Activated CD8-positive, alpha-beta memory T cell treated with anti-CD3 and anti-CD28 coated beads for 36 hours (primary cell): ENCODE results near the gene TAF1B. TPM values are rescaled to one million over a fixed set of nuclear protein-coding genes. Genes with fewer than 3 reads are reported as not detected.

Experiments used
- CTCF ChIA-PET: fragments of 350-600 bp; sonication (Branson Sonifier 250); formaldehyde crosslinking; loops from one replicate; lab custom pipeline; 2021; ENCODE audit warnings: antibody characterized with exemption; lab: Charles Lee
- POLR2A ChIA-PET: fragments of 350-600 bp; sonication (Branson Sonifier 250); formaldehyde crosslinking; loops from one replicate; lab custom pipeline; 2021; ENCODE audit warnings: antibody characterized with exemption; lab: Charles Lee
- total RNA-seq, 2 experiments: library from RNA; stranded (reverse); gene quantifications; one replicate each; pipeline ENCODE4 v1.2.3, GENCODE V29; 2021

TAF1B gene
- 10 to 100 TPM; 23.5 to 24.2 TPM for total RNA-seq

DNA sequence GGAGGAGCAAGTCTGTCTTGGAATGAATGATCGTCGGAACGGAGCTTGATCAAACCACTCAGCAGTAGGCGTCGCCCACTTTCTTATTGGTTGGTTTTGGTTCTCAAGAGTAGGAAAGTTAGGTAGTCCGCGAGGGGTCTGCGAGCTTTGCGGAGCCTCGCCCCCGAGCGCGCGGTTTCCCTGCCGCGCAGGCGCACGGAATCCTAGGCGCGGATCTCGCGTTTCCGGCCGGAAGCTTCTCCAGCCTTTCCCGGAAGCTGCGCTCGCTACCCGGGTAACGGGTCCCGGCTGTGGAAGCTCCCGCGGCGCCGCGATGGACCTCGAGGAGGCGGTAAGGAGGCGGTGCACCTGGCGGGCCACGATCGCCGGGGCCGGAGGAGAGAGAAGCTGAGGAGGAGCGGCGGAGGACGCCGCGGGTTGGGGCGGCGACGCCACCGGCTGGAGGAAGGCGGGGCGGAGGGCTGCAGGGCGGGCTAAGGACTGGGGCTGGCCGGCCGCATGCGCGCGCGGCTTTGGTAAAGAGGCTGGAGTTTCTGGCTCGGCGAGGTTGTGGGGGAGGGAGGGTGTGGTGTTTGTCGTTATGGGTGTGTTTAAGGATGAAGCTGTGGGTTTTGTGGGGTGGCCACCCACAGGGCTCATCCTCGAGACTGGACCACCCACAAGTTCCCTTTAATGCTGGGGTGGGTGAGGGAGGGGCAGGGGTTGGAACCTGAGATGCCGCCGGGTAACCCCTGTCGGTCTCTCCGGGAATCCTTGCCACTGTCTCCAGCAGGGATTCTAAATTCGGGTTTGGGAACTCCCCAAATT lies at the start of gene TAF1B:
TSS of gene TAF1B (plus strand) at position 246 of the 807 bp plus-strand sequence. CDS start at position 314, 68 bp downstream.
- POLR2A ChIA-PET, result interaction anchor here (0.6 to 1.5 kb wide), 9 partner anchors 61 to 1161 kb away, joined by 3 to 7 read pairs (median 3); partner anchors contain the start of genes KLF11 and ODC1

GRCh38 chr2:9793918-9794717 lies 49.2 kb upstream of the TAF1B start:
- CTCF ChIA-PET, result no interaction called here
- POLR2A ChIA-PET, result no interaction called here

More for the DNA sequence above, at the start of gene TAF1B:
- CTCF ChIA-PET, result interaction anchor here (0.6 to 2.8 kb wide), 11 partner anchors 13 to 288 kb away, joined by 3 to 10 read pairs (median 3); partner anchors contain the start of gene ADAM17

GRCh38 chr2:9795071-9795470 lies 48.2 kb upstream of the TAF1B start:
- ChIA-PET POLR2A (no interaction called here), CTCF (no interaction called here)

GRCh38 chr2:9796056-9797010 lies 46.9 kb upstream of the TAF1B start:
- POLR2A ChIA-PET, result no interaction called here
- CTCF ChIA-PET, result no interaction called here

DNA sequence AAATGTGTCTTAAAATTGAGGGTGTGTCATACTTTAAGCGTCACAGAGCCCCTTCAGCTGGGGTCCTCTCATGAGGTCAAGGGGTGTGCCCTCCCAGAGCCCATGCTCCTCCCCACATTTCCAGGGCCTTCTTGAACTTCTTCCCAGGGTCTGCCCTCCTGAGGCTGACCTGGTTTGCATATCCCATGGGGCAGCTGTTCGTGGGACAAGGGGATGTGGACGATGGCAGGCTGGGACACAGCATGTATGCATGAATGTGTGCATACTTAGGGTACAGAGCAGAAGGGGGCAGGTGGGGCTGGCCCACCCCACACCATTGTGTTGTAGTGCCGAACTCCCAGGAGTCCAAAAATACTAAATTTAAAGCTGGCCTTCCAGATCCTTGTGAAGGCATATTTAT lies 46.2 kb upstream of the TAF1B start:
- ChIA-PET CTCF (no interaction called here), POLR2A (no interaction called here)

DNA sequence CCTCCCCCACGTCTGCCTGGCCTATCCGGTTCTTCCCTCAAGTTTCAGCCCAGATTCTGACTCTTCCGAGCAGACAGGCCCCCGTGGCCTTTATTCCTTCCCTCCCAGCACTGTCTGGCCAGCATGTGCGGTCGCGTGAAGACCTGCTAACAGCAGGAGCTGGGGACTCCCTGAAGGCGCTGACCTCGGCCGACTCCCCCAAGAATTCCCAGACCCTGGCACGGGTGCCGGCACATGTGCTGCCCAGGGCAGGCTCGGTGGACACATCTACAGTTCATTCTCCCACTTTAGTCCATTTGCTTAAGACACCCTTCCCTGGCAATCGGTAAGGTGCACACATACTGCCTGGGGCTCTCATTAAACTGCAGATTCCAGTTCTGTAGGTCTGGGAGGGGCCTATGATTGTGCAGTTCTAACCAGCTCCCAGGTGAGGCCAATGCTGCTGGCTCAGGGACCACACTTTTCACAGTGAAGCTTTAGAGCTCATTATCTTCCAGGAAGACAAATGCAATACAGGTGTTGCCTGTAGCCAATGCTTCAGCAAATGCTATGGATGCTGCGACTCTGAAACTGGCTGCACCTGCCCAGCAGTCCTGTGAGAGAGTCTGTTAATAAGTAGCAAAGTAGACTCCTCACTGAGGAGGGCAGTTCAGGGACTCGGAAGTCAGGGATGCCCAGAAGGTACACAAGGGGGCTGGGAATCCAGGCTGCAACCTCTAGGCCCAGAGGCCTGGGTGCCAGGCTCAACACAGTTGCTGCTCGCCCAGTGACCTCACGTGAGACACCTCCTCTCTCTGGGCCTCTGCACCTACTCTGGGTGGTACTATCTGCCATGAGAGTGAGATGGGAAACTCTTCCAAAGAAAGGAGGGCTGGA lies 45.4 kb upstream of the TAF1B start:
- ChIA-PET CTCF (interaction anchor here (2.8 to 3.6 kb wide), 2 partner anchors 11 to 15 kb away, joined by 8 to 17 read pairs; no protein-coding TSS in a partner anchor), POLR2A (no interaction called here)

DNA sequence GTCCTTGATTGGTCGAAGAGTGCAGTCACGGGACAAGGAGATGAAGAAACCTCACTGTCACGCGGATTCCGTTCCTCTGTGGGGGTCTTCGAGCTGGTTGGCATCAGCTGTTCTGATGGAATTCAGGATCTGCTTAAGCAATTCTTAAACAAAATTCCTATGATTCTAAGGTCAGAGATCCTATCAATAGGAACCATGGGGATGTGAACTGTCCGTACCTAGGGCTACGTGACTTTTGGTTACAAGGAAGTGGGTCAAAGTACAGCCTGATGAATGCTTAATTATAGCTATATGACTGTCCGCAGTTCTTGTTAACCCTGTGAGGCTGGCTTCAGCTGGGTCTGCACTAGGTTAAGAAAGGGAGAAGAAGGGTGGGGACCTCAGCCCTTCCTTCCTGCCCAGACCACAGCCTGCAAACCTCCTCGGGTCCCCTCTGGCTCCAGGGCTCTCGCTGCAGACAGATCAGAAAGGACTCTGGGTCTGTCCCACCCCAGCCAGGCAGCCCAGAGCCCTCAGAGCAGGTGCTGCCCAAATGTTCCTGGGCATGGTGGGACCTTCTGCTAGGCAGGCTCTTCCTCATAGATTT lies 44.2 kb upstream of the TAF1B start:
- ChIA-PET POLR2A (no interaction called here), CTCF (interaction anchor here (0.7 to 7.1 kb wide), 22 partner anchors 9 to 313 kb away, joined by 3 to 68 read pairs (median 4); partner anchors contain the start of gene ADAM17)

DNA sequence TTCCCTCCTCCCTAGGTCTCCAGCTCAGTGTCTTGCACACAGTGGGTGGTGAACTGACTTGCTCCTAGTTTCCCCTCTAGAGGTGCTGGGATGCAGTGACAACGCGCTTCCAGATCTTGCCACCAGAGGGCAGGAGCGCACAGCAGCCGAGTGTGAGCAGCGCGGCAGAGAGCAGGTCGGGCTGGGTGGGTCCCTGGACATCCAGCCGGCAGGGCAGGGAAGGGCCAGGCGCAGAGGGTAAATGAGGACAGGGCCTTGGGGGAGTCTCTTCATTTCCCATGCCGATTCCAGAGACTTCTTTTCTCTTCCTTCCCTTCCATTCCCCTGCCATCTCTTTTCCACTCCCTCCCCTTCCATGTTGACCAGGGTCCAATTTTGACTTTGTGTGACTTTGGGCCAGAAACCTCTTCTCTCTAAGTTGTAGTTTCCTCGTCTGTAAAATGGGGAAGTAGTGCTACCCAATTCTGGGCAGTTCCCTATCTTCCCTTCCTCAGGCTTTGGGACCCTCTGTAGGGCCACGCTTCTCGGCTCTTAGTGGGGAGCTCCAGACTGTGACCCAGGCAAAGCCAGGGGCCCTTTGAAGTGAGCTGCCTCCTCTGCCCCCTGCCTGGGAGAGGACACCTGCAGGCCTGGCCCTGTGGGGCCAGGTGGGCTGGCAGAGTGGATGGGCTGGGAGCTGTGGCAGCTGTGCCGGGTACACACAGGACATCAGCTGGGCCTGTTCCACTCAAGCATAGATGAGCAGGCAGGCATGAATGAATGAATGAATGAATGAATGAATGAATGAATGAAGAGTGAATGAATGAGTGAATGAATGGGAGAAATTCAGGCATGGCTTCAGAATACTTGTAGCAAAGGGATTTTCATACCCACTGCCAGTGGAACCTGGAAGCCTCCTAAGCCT lies 43.3 kb upstream of the TAF1B start:
- POLR2A ChIA-PET, result no interaction called here
- CTCF ChIA-PET, result interaction anchor here (0.7 to 7.1 kb wide), 29 partner anchors 10 to 744 kb away, joined by 3 to 68 read pairs (median 4); partner anchors contain the start of genes ADAM17 and KLF11

- ChIA-PET CTCF (interaction anchor here (0.8 to 7.1 kb wide), 16 partner anchors 12 to 744 kb away, joined by 3 to 68 read pairs (median 6); partner anchors contain the start of genes ADAM17 and KLF11), POLR2A (no interaction called here)
Observed at GRCh38 chr2:9800639-9800974, 42.7 kb upstream of the TAF1B start.

DNA sequence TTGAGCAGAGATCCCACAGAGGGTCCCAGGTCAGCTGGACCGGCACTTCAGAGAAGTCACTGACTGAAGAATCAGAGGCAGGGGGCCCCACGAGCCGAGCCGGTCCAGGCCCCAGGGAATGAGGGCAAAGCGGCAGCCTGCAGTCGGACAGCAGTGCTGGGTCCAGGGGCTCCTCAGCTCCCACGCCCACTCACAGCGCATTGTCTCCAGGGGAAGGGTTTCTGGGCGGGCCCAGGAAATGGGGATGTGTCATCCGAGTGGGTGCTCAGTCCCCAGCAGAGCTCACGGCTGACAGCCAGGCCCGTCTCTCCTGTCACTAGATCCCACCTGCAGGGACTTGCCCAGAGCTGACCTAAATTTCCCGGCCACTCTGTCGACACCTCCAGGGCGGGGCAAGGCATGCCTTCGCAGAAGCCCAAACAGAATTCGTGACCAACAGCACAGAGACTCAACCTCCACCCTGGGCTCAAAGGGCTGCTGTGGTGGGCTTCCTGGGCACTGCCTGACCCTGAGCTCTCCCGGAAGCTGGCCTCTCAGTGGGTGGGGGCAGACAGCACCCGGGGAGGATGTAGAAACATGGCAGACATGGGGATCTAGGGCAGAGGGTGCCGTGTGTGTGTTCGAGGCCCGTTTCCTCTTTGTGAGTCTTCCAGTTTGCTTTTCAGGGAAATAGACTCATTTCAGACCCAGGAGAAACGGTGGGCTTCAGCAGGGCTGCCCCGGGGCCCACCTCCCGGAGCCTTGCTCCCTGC lies 42.1 kb upstream of the TAF1B start:
- ChIA-PET POLR2A (no interaction called here), CTCF (interaction anchor here (0.8 to 7.1 kb wide), 10 partner anchors 12 to 184 kb away, joined by 3 to 68 read pairs (median 7); no protein-coding TSS in a partner anchor)

DNA sequence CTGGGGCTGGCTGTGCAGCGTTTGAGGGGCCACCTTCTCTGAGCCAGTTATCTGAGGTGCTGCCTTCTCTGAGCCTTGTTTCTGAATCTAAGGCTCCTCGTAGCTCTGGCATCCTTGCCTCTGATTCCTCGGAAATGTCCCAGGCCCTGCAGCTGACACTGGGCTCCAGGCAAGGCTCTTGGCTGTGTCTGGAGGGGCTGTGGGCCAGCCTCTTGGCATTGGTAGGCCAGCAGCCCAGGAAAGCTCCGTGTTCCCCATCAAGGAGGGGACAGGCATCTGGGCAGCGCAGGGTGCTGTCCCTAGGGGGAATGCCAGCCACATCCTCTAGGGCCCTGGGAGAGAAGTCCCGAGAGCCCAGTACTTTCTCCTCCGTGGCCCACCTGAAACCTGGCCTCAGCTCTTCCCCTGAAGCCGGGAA lies 40.7 kb upstream of the TAF1B start:
- CTCF ChIA-PET, result interaction anchor here (4.1 to 7.1 kb wide), 2 partner anchors 11 to 32 kb away, joined by 30 to 68 read pairs; no protein-coding TSS in a partner anchor
- POLR2A ChIA-PET, result no interaction called here

DNA sequence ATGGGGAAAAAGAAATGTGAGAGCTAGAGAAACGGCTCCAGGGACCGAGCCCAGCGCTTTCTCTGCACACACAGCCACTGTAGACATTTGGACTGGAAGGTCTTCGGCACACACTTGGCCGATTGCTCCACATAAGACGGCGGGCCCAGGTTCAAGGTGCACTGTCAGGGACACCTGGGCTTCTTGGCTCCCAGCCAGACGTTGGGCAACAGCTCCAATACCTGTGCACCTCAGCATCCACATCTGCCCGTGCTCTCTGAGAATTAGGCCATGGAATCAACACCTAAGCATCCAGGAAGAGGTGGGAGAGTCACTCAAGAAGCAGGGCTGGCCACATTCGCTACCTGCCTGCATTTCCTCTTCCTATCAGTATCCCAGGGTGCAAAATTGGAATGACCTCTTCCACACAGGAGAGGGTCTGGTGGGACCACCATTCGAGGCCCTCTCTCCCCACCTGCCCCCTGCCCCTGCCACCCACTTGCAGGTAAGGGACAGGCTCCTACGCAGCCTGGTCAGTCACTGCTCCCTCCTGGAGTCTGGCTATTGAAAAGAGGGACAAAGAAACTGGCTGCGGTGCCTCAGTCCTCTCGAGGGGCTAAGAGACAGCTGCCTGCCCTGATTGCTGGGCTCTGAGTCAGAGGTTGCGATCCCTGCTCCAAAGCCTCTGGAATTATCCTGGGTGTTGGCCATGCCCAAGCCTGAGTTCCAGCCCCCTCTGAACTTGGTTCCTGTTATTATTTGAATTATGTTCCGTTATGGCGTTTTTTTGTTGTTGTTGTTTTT lies 40.1 kb upstream of the TAF1B start:
- ChIA-PET CTCF (interaction anchor here (7.1 kb wide), 1 partner anchor 10 kb away, joined by 68 read pairs; no protein-coding TSS in a partner anchor), POLR2A (no interaction called here)

GRCh38 chr2:9805435-9806297 lies 37.6 kb upstream of the TAF1B start:
- CTCF ChIA-PET, result interaction anchor here (0.7 to 7.1 kb wide), 2 partner anchors 8 to 9 kb away, joined by 3 to 68 read pairs; no protein-coding TSS in a partner anchor
- POLR2A ChIA-PET, result no interaction called here

GRCh38 chr2:9806298-9806610 lies 37.0 kb upstream of the TAF1B start:
- CTCF ChIA-PET, result interaction anchor here (0.7 kb wide), 1 partner anchor 9 kb away, joined by 3 read pairs; no protein-coding TSS in a partner anchor
- POLR2A ChIA-PET, result no interaction called here
